GM20000 (cell line): Measurements from ENCODE around the gene TRAPPC14.

ENCODE experiments used
- DNase-seq: peaks from one replicate; pipeline ENCODE4 v3.0.0; 2012; ENCODE audit warnings: low spot score
- CTCF ChIP-seq: IDR thresholded peaks from 2 replicates; pipeline ENCODE4 v1.5.1; 2012; ENCODE audit warnings: mild to moderate bottlenecking, control low read depth; ENCODE audit errors: extremely low read depth, missing control alignments

Gene TRAPPC14

GRCh38 chr7:100170101-100170897 lies 11.8 kb upstream of the TRAPPC14 start:
- no peak for DNase-seq
- TF ChIP-seq CTCF: no peak

- no peak for TF ChIP-seq CTCF
- DNase-seq: peak; percentile 34
Measured at GRCh38 chr7:100169147-100169850, 10.8 kb upstream of the TRAPPC14 start.

GRCh38 chr7:100167912-100168323 lies 9.4 kb upstream of the TRAPPC14 start:
- DNase-seq: peak; percentile 39
- no peak for TF ChIP-seq CTCF

GRCh38 chr7:100166970-100167911 lies 8.7 kb upstream of the TRAPPC14 start:
- TF ChIP-seq CTCF: no peak
- DNase-seq: peak; percentile 40

- TF ChIP-seq CTCF: no peak
- peak; percentile 15 for DNase-seq
Measured at GRCh38 chr7:100166317-100166940, 7.9 kb upstream of the TRAPPC14 start.

- no peak for TF ChIP-seq CTCF
- no peak for DNase-seq
Measured at GRCh38 chr7:100163871-100164270, 5.3 kb upstream of the TRAPPC14 start.
